ENCODE data around the gene GLTP.

The GLTP gene

GRCh38 chr12:109844983-109845823 lies 35.1 kb downstream of the GLTP start:
- peak; percentile 75 to 84 for DNase-seq (ENCODE audit: low read depth in 1 of 2, low spot score in 1 of 2)

GRCh38 chr12:109844091-109844490 lies 36.2 kb downstream of the GLTP start:
- DNase-seq (ENCODE audit: low read depth in 1 of 2, low spot score in 1 of 2) = no peak

GRCh38 chr12:109842021-109842420 lies 38.3 kb downstream of the GLTP start:
- DNase-seq (ENCODE audit: low read depth in 1 of 2, low spot score in 1 of 2) = no peak

- DNase-seq (ENCODE audit: low read depth in 1 of 2, low spot score in 1 of 2) = no peak
These were observed 39.0 kb downstream of the GLTP start for GRCh38 chr12:109841356-109841755.

- DNase-seq (ENCODE audit: low read depth in 1 of 2, low spot score in 1 of 2) = no peak
These were observed 39.9 kb downstream of the GLTP start for GRCh38 chr12:109840305-109841074.

- no peak for DNase-seq (ENCODE audit: low read depth in 1 of 2, low spot score in 1 of 2)
These were observed 40.9 kb downstream of the GLTP start for GRCh38 chr12:109839444-109839843.

- no peak for DNase-seq (ENCODE audit: low read depth in 1 of 2, low spot score in 1 of 2)
These were observed 43.4 kb downstream of the GLTP start for GRCh38 chr12:109836916-109837315.

- no peak for DNase-seq (ENCODE audit: low read depth in 1 of 2, low spot score in 1 of 2)
These were observed 44.5 kb downstream of the GLTP start for GRCh38 chr12:109835827-109836226.

GRCh38 chr12:109833307-109834189 lies 46.8 kb downstream of the GLTP start, which contains the start of gene TRPV4:
Gene TRPV4 (minus strand): TSS chr12:109833398. CDS start chr12:109814796, 18,602 bp downstream.
- DNase-seq (ENCODE audit: low read depth in 1 of 2, low spot score in 1 of 2) = no peak

- no peak for DNase-seq (ENCODE audit: low read depth in 1 of 2, low spot score in 1 of 2)
These were observed 47.6 kb downstream of the GLTP start for GRCh38 chr12:109832541-109833306.

GRCh38 chr12:109831929-109832328 lies 48.4 kb downstream of the GLTP start:
- no peak for DNase-seq (ENCODE audit: low read depth in 1 of 2, low spot score in 1 of 2)

GRCh38 chr12:109831365-109831764 lies 49.0 kb downstream of the GLTP start:
- DNase-seq (ENCODE audit: low read depth in 1 of 2, low spot score in 1 of 2) = no peak

- DNase-seq (ENCODE audit: low read depth in 1 of 2, low spot score in 1 of 2) = no peak
These were observed 49.6 kb downstream of the GLTP start for GRCh38 chr12:109830718-109831117.

- DNase-seq (ENCODE audit: low read depth in 1 of 2, low spot score in 1 of 2) = no peak
These were observed 50.1 kb downstream of the GLTP start for GRCh38 chr12:109830267-109830666.

GRCh38 chr12:109829667-109830066 lies 50.7 kb downstream of the GLTP start:
- no peak for DNase-seq (ENCODE audit: low read depth in 1 of 2, low spot score in 1 of 2)

- no peak for DNase-seq (ENCODE audit: low read depth in 1 of 2, low spot score in 1 of 2)
These were observed 51.4 kb downstream of the GLTP start for GRCh38 chr12:109828754-109829511.

GRCh38 chr12:109827566-109828550 lies 52.5 kb downstream of the GLTP start:
- DNase-seq (ENCODE audit: low read depth in 1 of 2, low spot score in 1 of 2) = no peak

GRCh38 chr12:109827080-109827479 lies 53.3 kb downstream of the GLTP start:
- no peak for DNase-seq (ENCODE audit: low read depth in 1 of 2, low spot score in 1 of 2)

GRCh38 chr12:109824731-109825130 lies 55.6 kb downstream of the GLTP start:
- no peak for DNase-seq (ENCODE audit: low read depth in 1 of 2, low spot score in 1 of 2)

All from stimulated activated CD4-positive, alpha-beta T cell treated with anti-CD3 and anti-CD28 coated beads, Interleukin-15, amount 100 ng/mL, for 1 hour (primary cell).